ENCODE results near the gene GRK2.
"Not testable (repeated sequence)": the region's sequence is repeated elsewhere in the genome, so short reads cannot be mapped to it uniquely, and the experiment has no call there.

GRK2 gene

GRCh38 chr11:67266449-67267187 is at the start of gene GRK2:
GRK2 (plus strand) TSS chr11:67266473; CDS start chr11:67266700, 227 bp downstream.
- no peak for DNase-seq (ENCODE audit: low read depth, low spot score)

- DNase-seq (ENCODE audit: low read depth, low spot score): no peak
These were observed 38.5 kb upstream of the GRK2 start for GRCh38 chr11:67227726-67228125.

GRCh38 chr11:67230406-67230805 is 35.9 kb upstream of the GRK2 start:
- no peak for DNase-seq (ENCODE audit: low read depth, low spot score)

- no peak for DNase-seq (ENCODE audit: low read depth, low spot score)
These were observed 35.4 kb upstream of the GRK2 start for GRCh38 chr11:67230886-67231285.

GRCh38 chr11:67233584-67234190 is 32.6 kb upstream of the GRK2 start:
- no peak for DNase-seq (ENCODE audit: low read depth, low spot score)

GRCh38 chr11:67234571-67234970 is 31.7 kb upstream of the GRK2 start:
- DNase-seq (ENCODE audit: low read depth, low spot score): not testable (repeated sequence)

- no peak for DNase-seq (ENCODE audit: low read depth, low spot score)
These were observed 28.7 kb upstream of the GRK2 start for GRCh38 chr11:67237574-67237973.

GRCh38 chr11:67238894-67239782 is 27.1 kb upstream of the GRK2 start:
- no peak for DNase-seq (ENCODE audit: low read depth, low spot score)

- DNase-seq (ENCODE audit: low read depth, low spot score): peak; percentile 97
These were observed 26.3 kb upstream of the GRK2 start for GRCh38 chr11:67239783-67240575.

GRCh38 chr11:67240576-67241389 is 25.5 kb upstream of the GRK2 start:
- DNase-seq (ENCODE audit: low read depth, low spot score): no peak

GRCh38 chr11:67242548-67242947 is 23.7 kb upstream of the GRK2 start:
- no peak for DNase-seq (ENCODE audit: low read depth, low spot score)

GRCh38 chr11:67243051-67243450 is 23.2 kb upstream of the GRK2 start:
- DNase-seq (ENCODE audit: low read depth, low spot score): no peak

- no peak for DNase-seq (ENCODE audit: low read depth, low spot score)
These were observed 21.2 kb upstream of the GRK2 start for GRCh38 chr11:67245046-67245445.

- DNase-seq (ENCODE audit: low read depth, low spot score): no peak
These were observed 18.2 kb upstream of the GRK2 start for GRCh38 chr11:67247946-67248550.

GRCh38 chr11:67248653-67249052 is 17.6 kb upstream of the GRK2 start:
- no peak for DNase-seq (ENCODE audit: low read depth, low spot score)

- no peak for DNase-seq (ENCODE audit: low read depth, low spot score)
These were observed 15.9 kb upstream of the GRK2 start for GRCh38 chr11:67250059-67251043.

- DNase-seq (ENCODE audit: low read depth, low spot score): no peak
These were observed 14.4 kb upstream of the GRK2 start for GRCh38 chr11:67251841-67252240.

- DNase-seq (ENCODE audit: low read depth, low spot score): no peak
These were observed 13.4 kb upstream of the GRK2 start for GRCh38 chr11:67252831-67253239.
